HUES6 (cell line): Measurements from ENCODE around the gene NOSIP.

Experiments used
- H3K27ac ChIP-seq: 2 replicates; pipeline ENCODE4 v1.7.0; 2013; ENCODE audit warnings: low read depth, mild to moderate bottlenecking, low read length, inconsistent platforms
- H3K27me3 ChIP-seq: 2 replicates; pipeline ENCODE4 v1.6.1; 2013; ENCODE audit warnings: low read length; ENCODE audit not compliant: control insufficient read depth, insufficient read depth
- H3K36me3 ChIP-seq: 2 replicates; pipeline ENCODE4 v1.6.1; 2013; ENCODE audit warnings: low read length; ENCODE audit not compliant: control insufficient read depth, insufficient read depth
- H3K4me1 ChIP-seq: 2 replicates; pipeline ENCODE4 v1.6.1; 2013; ENCODE audit warnings: low read length; ENCODE audit not compliant: control insufficient read depth, insufficient read depth
- H3K4me3 ChIP-seq: 2 replicates; pipeline ENCODE4 v1.5.1; 2013; ENCODE audit warnings: low read depth, low read length
- H3K9ac ChIP-seq: one replicate; pipeline ENCODE4 v1.6.1; 2013; ENCODE audit warnings: mild to moderate bottlenecking, low read length
- H3K9me3 ChIP-seq: 2 replicates; pipeline ENCODE4 v1.6.1; 2013; ENCODE audit warnings: low read depth, low read length; ENCODE audit not compliant: control insufficient read depth, insufficient read depth

NOSIP gene

GRCh38 chr19:49567861-49568441, 12.4 kb downstream of the NOSIP start:
- Histone ChIP-seq H3K27ac (no peak overlapping the region), H3K4me1 (peaks cover 11% of the 10 kb centered on the region)

GRCh38 chr19:49566302-49566701, 14.1 kb downstream of the NOSIP start:
- no peaks in the 10 kb centered on the region for H3K27me3 ChIP-seq
- no peak overlapping the region for H3K9ac ChIP-seq
- no peak overlapping the region for H3K27ac ChIP-seq
- peaks cover 7% of the 10 kb centered on the region for H3K4me1 ChIP-seq
- H3K36me3 ChIP-seq, result peaks cover 6% of the 10 kb centered on the region; the same call in 1 of the 2 replicates
- H3K9me3 ChIP-seq, result no peaks in the 10 kb centered on the region
- no peak overlapping the region for H3K4me3 ChIP-seq

More at GRCh38 chr19:49567861-49568441, 12.4 kb downstream of the NOSIP start:
- peaks cover 6% of the 10 kb centered on the region; the same call in 1 of the 2 replicates for H3K36me3 ChIP-seq
- no peak overlapping the region for H3K9ac ChIP-seq
- H3K27me3 ChIP-seq, result no peaks in the 10 kb centered on the region
- H3K4me3 ChIP-seq, result no peak overlapping the region
- H3K9me3 ChIP-seq, result no peaks in the 10 kb centered on the region

- Histone ChIP-seq H3K27ac (no peak overlapping the region), H3K36me3 (peaks cover 7% of the 10 kb centered on the region), H3K9me3 (no peaks in the 10 kb centered on the region), H3K4me1 (peaks cover 9% of the 10 kb centered on the region), H3K9ac (no peak overlapping the region), H3K4me3 (no peak overlapping the region), H3K27me3 (no peaks in the 10 kb centered on the region)
Observed at GRCh38 chr19:49565261-49565660, 15.1 kb downstream of the NOSIP start.

GRCh38 chr19:49564616-49565045, 15.7 kb downstream of the NOSIP start:
- H3K36me3 ChIP-seq, result peaks cover 14% of the 10 kb centered on the region
- no peaks in the 10 kb centered on the region for H3K27me3 ChIP-seq
- no peak overlapping the region for H3K27ac ChIP-seq
- peaks cover 13% of the 10 kb centered on the region; the same call in 1 of the 2 replicates for H3K4me1 ChIP-seq
- no peak overlapping the region for H3K9ac ChIP-seq
- no peak overlapping the region for H3K4me3 ChIP-seq
- no peaks in the 10 kb centered on the region for H3K9me3 ChIP-seq

- no peaks in the 10 kb centered on the region for H3K9me3 ChIP-seq
- no peak overlapping the region for H3K4me3 ChIP-seq
- no peak overlapping the region for H3K27ac ChIP-seq
- peaks cover 25% of the 10 kb centered on the region; the same call in 1 of the 2 replicates for H3K4me1 ChIP-seq
- no peaks in the 10 kb centered on the region for H3K27me3 ChIP-seq
- H3K9ac ChIP-seq, result no peak overlapping the region
- H3K36me3 ChIP-seq, result peaks cover 40% of the 10 kb centered on the region
Observed at GRCh38 chr19:49560358-49560900, 19.9 kb downstream of the NOSIP start.

- Histone ChIP-seq H3K27me3 (no peaks in the 10 kb centered on the region), H3K9ac (no peak overlapping the region), H3K9me3 (no peaks in the 10 kb centered on the region), H3K4me3 (no peak overlapping the region), H3K4me1 (peaks cover 25% of the 10 kb centered on the region; the same call in 1 of the 2 replicates), H3K36me3 (peaks cover 45% of the 10 kb centered on the region), H3K27ac (no peak overlapping the region)
Observed at GRCh38 chr19:49559928-49560327, 20.4 kb downstream of the NOSIP start.

- Histone ChIP-seq H3K36me3 (peaks cover 45% of the 10 kb centered on the region), H3K4me1 (peaks cover 25% of the 10 kb centered on the region; the same call in 1 of the 2 replicates)
Observed at GRCh38 chr19:49559443-49559842, 20.9 kb downstream of the NOSIP start.

GRCh38 chr19:49558591-49558990, 21.8 kb downstream of the NOSIP start:
- Histone ChIP-seq H3K27me3 (no peaks in the 10 kb centered on the region), H3K4me3 (no peak overlapping the region), H3K4me1 (peaks cover 25% of the 10 kb centered on the region; the same call in 1 of the 2 replicates), H3K27ac (no peak overlapping the region), H3K9me3 (no peaks in the 10 kb centered on the region), H3K9ac (no peak overlapping the region), H3K36me3 (peaks cover 48% of the 10 kb centered on the region)

More at GRCh38 chr19:49559443-49559842, 20.9 kb downstream of the NOSIP start:
- no peak overlapping the region for H3K27ac ChIP-seq
- H3K9ac ChIP-seq, result no peak overlapping the region
- H3K9me3 ChIP-seq, result no peaks in the 10 kb centered on the region
- H3K27me3 ChIP-seq, result no peaks in the 10 kb centered on the region
- no peak overlapping the region for H3K4me3 ChIP-seq

GRCh38 chr19:49557641-49558325, 22.6 kb downstream of the NOSIP start:
- Histone ChIP-seq H3K36me3 (peaks cover 48% of the 10 kb centered on the region), H3K27me3 (no peaks in the 10 kb centered on the region), H3K4me1 (peaks cover 25% of the 10 kb centered on the region; the same call in 1 of the 2 replicates), H3K27ac (no peak overlapping the region), H3K9ac (no peak overlapping the region), H3K4me3 (no peak overlapping the region), H3K9me3 (no peaks in the 10 kb centered on the region)

- Histone ChIP-seq H3K9me3 (no peaks in the 10 kb centered on the region), H3K36me3 (peaks cover 48% of the 10 kb centered on the region), H3K27ac (no peak overlapping the region), H3K4me3 (peak overlapping the region; percentile 64), H3K9ac (peak overlapping the region; percentile 50), H3K27me3 (no peaks in the 10 kb centered on the region), H3K4me1 (peaks cover 25% of the 10 kb centered on the region; the same call in 1 of the 2 replicates)
Observed at GRCh38 chr19:49556412-49557398, 23.7 kb downstream of the NOSIP start.
